ENCODE measurements around the gene CMC2. TPM values are rescaled to one million over a fixed set of nuclear protein-coding genes. Genes with fewer than 3 reads are reported as not detected.
A peak's percentile ranks its signal among the peaks of the same experiment; 100 is the strongest.

CMC2 gene
- total and polyA plus RNA-seq, 8 donors, result 10.4 to 149 (median 80.6) TPM

DNA sequence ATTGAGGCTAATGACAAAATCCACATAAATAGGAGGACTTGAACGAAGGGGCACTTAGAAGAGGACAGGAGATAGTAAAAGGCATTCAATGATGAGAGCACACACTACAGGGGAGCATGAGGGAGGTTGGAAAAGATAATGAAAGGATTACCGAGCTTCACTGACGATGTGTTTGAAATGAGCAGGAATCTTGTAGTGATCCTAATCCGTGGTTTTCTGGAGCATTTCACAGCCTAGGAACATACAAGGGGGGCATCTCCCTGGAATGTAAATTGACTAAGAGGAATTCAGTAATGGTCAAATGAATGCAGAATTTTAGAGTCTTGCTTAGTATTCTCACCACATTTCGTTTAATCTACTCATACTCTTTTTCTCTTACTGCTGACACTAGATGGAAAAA lies 34.2 kb upstream of the CMC2 start:
- Histone ChIP-seq H3K27me3 (no peaks in the 10 kb centered on the region), H3K27ac (no peak overlapping the region), H3K9me3 (no peaks in the 10 kb centered on the region), H3K4me3 (no peak overlapping the region), H3K36me3 (peaks cover 39 to 53% (median 51%) of the 10 kb centered on the region in 4 donors), H3K4me1 (peaks cover 12 to 34% (median 31%) of the 10 kb centered on the region in 4 donors)
- TF ChIP-seq POLR2AphosphoS5 (IDR thresholded peaks at IDR 0.05) (no peak), POLR2A (IDR thresholded peaks at IDR 0.05) (no peak), CTCF (IDR thresholded peaks at IDR 0.05) (no peak), EP300 (IDR thresholded peaks at IDR 0.05) (no peak)
- no peak for DNase-seq
- 82 to 87% (median 86%) methylated on average over 5 of the region's 5 CpGs for WGBS, 5 donors
- intact Hi-C loops (cut with DNase I; ENCODE audit: low total_unique reads), result no loop called here

- WGBS, 5 donors, result 89 to 99% (median 97%) methylated on average over 2 of the region's 2 CpGs
- Histone ChIP-seq H3K27ac (no peak overlapping the region), H3K4me3 (no peak overlapping the region), H3K27me3 (no peaks in the 10 kb centered on the region), H3K9me3 (no peaks in the 10 kb centered on the region), H3K4me1 (peaks cover 12 to 38% (median 34%) of the 10 kb centered on the region in 4 donors), H3K36me3 (peaks cover 34 to 46% (median 43%) of the 10 kb centered on the region in 4 donors)
- intact Hi-C loops (cut with DNase I; ENCODE audit: low total_unique reads), result no loop called here
- TF ChIP-seq POLR2A (IDR thresholded peaks at IDR 0.05) (no peak), EP300 (IDR thresholded peaks at IDR 0.05) (no peak), POLR2AphosphoS5 (IDR thresholded peaks at IDR 0.05) (no peak), CTCF (IDR thresholded peaks at IDR 0.05) (no peak)
- no peak for DNase-seq
Observed at GRCh38 chr16:81040131-81040530, 33.4 kb upstream of the CMC2 start.

DNA sequence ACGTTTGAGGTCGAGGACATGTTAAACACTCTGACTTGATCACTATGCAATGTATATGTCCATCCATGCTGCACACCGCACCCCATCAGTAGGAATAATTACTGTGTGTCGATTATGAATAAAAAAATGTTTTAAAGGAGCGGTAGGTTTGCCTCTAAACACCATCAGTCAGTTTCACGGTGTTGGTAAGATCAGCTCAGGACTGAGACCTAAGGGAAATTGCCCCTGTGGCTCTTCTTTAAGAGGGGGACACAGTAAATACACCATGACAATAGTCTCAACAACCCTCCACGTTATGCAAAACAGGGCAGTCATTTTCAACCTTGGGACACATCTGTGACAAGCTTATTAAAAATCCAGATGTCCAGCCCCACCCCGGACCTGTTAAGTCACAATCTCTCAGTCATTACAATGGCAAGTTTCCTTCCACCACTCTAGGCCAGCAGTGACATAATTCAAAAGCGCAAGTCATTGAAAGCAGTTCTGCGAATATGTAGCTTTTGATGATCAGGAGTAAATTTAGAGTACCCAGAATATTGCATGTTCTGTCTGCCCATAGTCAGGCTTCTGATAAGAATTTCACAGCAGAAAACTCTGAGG lies 30.2 kb upstream of the CMC2 start:
- Histone ChIP-seq H3K27ac (peak overlapping the region in 4 of 5 donors; percentile 64 to 88 (median 80)), H3K9me3 (no peaks in the 10 kb centered on the region), H3K27me3 (no peaks in the 10 kb centered on the region), H3K4me1 (peaks cover 12 to 38% (median 34%) of the 10 kb centered on the region in 4 donors), H3K36me3 (peaks cover 6 to 13% (median 11%) of the 10 kb centered on the region in 4 donors), H3K4me3 (peak overlapping the region; percentile 58 to 88 (median 82))
- TF ChIP-seq CTCF (IDR thresholded peaks at IDR 0.05) (no peak), POLR2AphosphoS5 (IDR thresholded peaks at IDR 0.05) (no peak), EP300 (IDR thresholded peaks at IDR 0.05) (no peak), POLR2A (IDR thresholded peaks at IDR 0.05) (no peak)
- WGBS, 5 donors, result 21 to 26% (median 24%) methylated on average over 10 of the region's 10 CpGs
- intact Hi-C loops (cut with DNase I; ENCODE audit: low total_unique reads), result no loop called here
- peak in 1 of 2 donors; percentile 46 for DNase-seq

DNA sequence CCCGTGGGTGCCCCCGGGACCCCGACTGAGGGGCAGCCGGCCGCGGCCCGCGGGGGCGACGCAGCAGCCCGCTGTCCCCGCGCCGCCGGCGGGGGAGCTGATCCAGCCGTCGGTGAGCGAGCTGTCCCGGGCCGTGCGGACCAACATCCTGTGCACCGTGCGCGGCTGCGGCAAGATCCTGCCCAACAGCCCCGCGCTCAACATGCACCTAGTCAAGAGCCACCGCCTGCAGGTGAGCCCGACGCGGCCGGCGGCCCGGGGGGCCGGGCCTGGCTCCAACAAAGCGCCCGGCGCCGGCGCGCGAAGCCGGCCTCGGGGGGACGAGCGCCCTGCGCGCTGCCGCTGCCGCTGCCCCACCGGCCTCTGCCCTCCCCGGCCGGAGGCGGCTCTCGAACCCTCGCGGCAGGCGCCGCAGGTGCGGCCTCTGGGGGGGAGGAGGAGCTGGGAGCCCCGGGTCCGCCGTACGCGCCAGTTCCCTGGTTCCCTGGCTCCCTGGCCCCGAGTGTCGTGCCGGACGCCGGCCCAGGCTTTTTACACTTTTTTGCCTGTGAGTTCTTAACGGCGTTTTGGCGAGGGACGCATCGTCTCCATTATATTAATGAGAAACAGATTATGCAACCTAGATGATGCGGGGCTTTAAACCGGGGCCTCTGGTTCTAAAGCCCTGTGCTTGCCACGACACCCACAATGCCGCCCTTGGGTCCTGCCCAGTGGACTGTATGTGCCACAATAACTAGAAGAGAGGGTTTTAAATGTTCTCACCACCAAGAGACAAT lies 29.5 kb upstream of the CMC2 start:
- H3K27me3 ChIP-seq, result no peaks in the 10 kb centered on the region
- intact Hi-C loops (cut with DNase I; ENCODE audit: low total_unique reads), result no loop called here
- no peak for TF ChIP-seq EP300 (IDR thresholded peaks at IDR 0.05)
- no peak for TF ChIP-seq POLR2AphosphoS5 (IDR thresholded peaks at IDR 0.05)
- no peak for TF ChIP-seq CTCF (IDR thresholded peaks at IDR 0.05)
- TF ChIP-seq POLR2A (IDR thresholded peaks at IDR 0.05), result no peak
- H3K4me1 ChIP-seq, result peaks cover 12 to 38% (median 34%) of the 10 kb centered on the region in 4 donors
- peak overlapping the region; percentile 64 to 90 (median 88) for H3K27ac ChIP-seq
- peaks cover 0 to 6% (median 4%) of the 10 kb centered on the region in 4 donors for H3K36me3 ChIP-seq
- H3K9me3 ChIP-seq, result no peaks in the 10 kb centered on the region
- peak; percentile 34 to 67 for DNase-seq
- 0 to 1% (median 0%) methylated on average over 9 to 80 of the region's 80 CpGs for WGBS, 5 donors
- H3K4me3 ChIP-seq, result peak overlapping the region; percentile 58 to 88 (median 82)
